ENCODE measurements around the gene NUDC.
"Not testable (repeated sequence)": the region's sequence is repeated elsewhere in the genome, so short reads cannot be mapped to it uniquely, and the experiment has no call there.

Gene NUDC

DNA sequence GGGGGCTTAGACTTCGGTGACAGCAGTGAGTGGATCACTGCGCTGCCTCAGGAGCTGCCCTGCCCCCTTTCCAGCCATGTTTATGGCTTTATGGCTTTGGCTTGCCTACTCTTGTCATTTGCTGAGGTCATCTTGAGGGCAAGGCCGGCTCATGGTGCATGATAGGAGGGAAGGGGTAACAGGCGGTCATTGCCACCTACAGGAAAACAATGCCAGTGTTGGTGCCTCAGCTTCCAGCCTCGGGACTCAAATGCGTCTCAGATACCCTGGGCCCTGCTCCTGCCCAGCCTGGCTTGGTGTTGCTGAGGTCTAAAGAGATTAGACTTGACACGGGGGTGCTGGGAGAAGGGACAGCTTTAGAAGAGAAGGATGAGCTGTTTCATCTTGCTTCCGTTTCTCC, 24.2 kb downstream of the NUDC start:
- TF ChIP-seq, protein P1, sequence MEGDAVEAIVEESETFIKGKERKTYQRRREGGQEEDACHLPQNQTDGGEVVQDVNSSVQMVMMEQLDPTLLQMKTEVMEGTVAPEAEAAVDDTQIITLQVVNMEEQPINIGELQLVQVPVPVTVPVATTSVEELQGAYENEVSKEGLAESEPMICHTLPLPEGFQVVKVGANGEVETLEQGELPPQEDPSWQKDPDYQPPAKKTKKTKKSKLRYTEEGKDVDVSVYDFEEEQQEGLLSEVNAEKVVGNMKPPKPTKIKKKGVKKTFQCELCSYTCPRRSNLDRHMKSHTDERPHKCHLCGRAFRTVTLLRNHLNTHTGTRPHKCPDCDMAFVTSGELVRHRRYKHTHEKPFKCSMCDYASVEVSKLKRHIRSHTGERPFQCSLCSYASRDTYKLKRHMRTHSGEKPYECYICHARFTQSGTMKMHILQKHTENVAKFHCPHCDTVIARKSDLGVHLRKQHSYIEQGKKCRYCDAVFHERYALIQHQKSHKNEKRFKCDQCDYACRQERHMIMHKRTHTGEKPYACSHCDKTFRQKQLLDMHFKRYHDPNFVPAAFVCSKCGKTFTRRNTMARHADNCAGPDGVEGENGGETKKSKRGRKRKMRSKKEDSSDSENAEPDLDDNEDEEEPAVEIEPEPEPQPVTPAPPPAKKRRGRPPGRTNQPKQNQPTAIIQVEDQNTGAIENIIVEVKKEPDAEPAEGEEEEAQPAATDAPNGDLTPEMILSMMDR (IDR thresholded peaks at IDR 0.05; ENCODE audit: borderline replicate concordance, insufficient read depth, low read depth, low read length): no peak

DNA sequence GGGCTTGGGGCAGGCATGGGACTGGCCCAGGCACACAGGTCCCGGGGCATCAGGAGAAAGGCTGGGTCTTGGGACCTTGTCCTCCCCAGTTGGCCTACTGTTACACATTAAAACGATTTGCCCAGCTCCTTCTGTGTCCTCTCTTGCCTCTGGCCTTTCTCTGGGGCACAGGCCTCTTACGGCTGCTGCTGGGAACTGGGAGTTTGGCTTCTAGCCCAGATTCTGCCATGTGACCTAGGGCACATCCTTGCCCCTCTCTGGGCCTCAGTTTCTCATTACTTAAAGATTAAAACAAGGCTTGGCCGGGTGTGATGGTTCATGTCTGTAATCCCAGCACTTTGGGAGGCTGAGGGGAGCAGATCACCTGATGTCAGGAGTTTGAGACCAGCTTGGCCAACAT, 24.7 kb downstream of the NUDC start:
- H3K4me3 ChIP-seq (ENCODE audit: low read depth, low read length): no peak overlapping the region
- TF ChIP-seq, protein P1 (IDR thresholded peaks at IDR 0.05; ENCODE audit: borderline replicate concordance, insufficient read depth, low read depth, low read length): no peak

More for the DNA sequence above, 24.2 kb downstream of the NUDC start:
- no peak overlapping the region for H3K4me3 ChIP-seq (ENCODE audit: low read depth, low read length)

GRCh38 chr1:26948725-26949057, 27.1 kb downstream of the NUDC start:
- H3K4me3 ChIP-seq (ENCODE audit: low read depth, low read length): not testable (repeated sequence)

GRCh38 chr1:26949266-26949925, 27.9 kb downstream of the NUDC start:
- H3K4me3 ChIP-seq (ENCODE audit: low read depth, low read length): no peak overlapping the region
- TF ChIP-seq, protein P1 (IDR thresholded peaks at IDR 0.05; ENCODE audit: borderline replicate concordance, insufficient read depth, low read depth, low read length): no peak

DNA sequence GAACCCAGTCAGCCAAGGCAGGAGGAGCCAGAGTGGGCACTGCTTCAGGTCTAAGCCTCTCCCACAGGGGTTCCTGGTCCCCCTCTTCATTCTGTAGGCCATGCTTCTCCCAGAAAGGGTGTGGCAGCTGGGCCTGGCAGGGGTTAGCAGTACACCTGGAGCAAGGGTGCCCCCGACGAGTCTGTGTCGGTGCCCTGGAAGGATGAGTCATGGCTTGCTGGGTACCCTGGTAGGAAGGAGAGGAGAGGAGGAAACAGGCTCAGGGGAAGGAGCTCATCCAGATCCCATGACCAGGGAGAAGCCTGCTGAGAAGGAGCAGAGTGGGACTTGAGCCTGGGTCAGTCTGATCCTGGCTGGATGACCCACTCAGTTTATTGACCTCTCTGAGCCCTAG, 28.4 kb downstream of the NUDC start:
- TF ChIP-seq, protein P1 (IDR thresholded peaks at IDR 0.05; ENCODE audit: borderline replicate concordance, insufficient read depth, low read depth, low read length): no peak
- H3K4me3 ChIP-seq (ENCODE audit: low read depth, low read length): no peak overlapping the region

GRCh38 chr1:26950602-26951001, 29.1 kb downstream of the NUDC start:
- H3K4me3 ChIP-seq (ENCODE audit: low read depth, low read length): no peak overlapping the region
- TF ChIP-seq, protein P1 (IDR thresholded peaks at IDR 0.05; ENCODE audit: borderline replicate concordance, insufficient read depth, low read depth, low read length): no peak

- TF ChIP-seq, protein P1 (IDR thresholded peaks at IDR 0.05; ENCODE audit: borderline replicate concordance, insufficient read depth, low read depth, low read length): no peak
Observed at GRCh38 chr1:26951216-26951615, 29.7 kb downstream of the NUDC start.

More at GRCh38 chr1:26951216-26951615, 29.7 kb downstream of the NUDC start:
- no peak overlapping the region for H3K4me3 ChIP-seq (ENCODE audit: low read depth, low read length)

All from GM12875 (cell line).